DND-41 (cell line): Measurements from ENCODE around the gene URB1.

Experiments used
- ATAC-seq: fragments of 200-7000 bp; cut with Tn5 transposase; 3 replicates; pipeline ENCODE4 v1.9.1; 2021; ENCODE audit warnings: low read depth; ENCODE audit not compliant: insufficient read depth
- DNase-seq: peaks from one replicate; pipeline ENCODE4 v3.0.0-alpha.2; 2020
- H2AFZ ChIP-seq: 2 replicates; pipeline ENCODE4 v1.6.0; 2012; ENCODE audit warnings: low read depth, low read length
- H3K27ac ChIP-seq: 2 replicates; pipeline ENCODE4 v1.5.1; 2012; ENCODE audit warnings: low read length, inconsistent platforms
- H3K27me3 ChIP-seq: fragments of 200-600 bp; sonication (generic); 2 replicates; pipeline ENCODE4 v1.6.0; 2012; ENCODE audit warnings: low read length, mild to moderate bottlenecking, inconsistent platforms; ENCODE audit not compliant: insufficient read depth, poor library complexity
- H3K36me3 ChIP-seq: 2 replicates; pipeline ENCODE4 v1.5.1; 2012; ENCODE audit warnings: low read length, inconsistent platforms; ENCODE audit not compliant: insufficient read depth
- H3K4me1 ChIP-seq: 2 replicates; pipeline ENCODE4 v1.5.1; 2012; ENCODE audit warnings: mild to moderate bottlenecking, low read length; ENCODE audit not compliant: insufficient read depth
- H3K4me2 ChIP-seq: 2 replicates; pipeline ENCODE4 v1.6.0; 2012; ENCODE audit warnings: mild to moderate bottlenecking, moderate library complexity, low read length, inconsistent platforms; ENCODE audit not compliant: insufficient read depth
- H3K4me3 ChIP-seq, 2 experiments: fragments of 200-600 bp in 1 of 2; shearing (Covaris generic) in 1 of 2; 2 replicates each; pipeline ENCODE4 v1.5.1; 2012 to 2016; ENCODE audit warnings: inconsistent platforms in 2 of 2, low read length in 2 of 2, mild to moderate bottlenecking in 2 of 2, low read depth in 1 of 2, moderate library complexity in 1 of 2
- H3K79me2 ChIP-seq: 2 replicates; pipeline ENCODE4 v1.6.0; 2012; ENCODE audit warnings: low read length, inconsistent platforms; ENCODE audit not compliant: insufficient read depth
- H3K9ac ChIP-seq: 2 replicates; pipeline ENCODE4 v1.6.0; 2012; ENCODE audit warnings: low read depth, mild to moderate bottlenecking, inconsistent platforms, low read length, moderate library complexity
- H3K9me3 ChIP-seq: 2 replicates; pipeline ENCODE4 v1.5.1; 2012; ENCODE audit warnings: low read length, moderate library complexity, mild to moderate bottlenecking, inconsistent platforms; ENCODE audit not compliant: insufficient read depth, severe bottlenecking
- H4K20me1 ChIP-seq: 2 replicates; pipeline ENCODE4 v1.6.0; 2012; ENCODE audit warnings: low read length; ENCODE audit not compliant: insufficient read depth
- CTCF ChIP-seq: IDR thresholded peaks from 2 replicates; pipeline ENCODE4 v1.5.1; 2012; ENCODE audit warnings: borderline replicate concordance, low read length, moderate library complexity, mild to moderate bottlenecking; ENCODE audit not compliant: poor library complexity, severe bottlenecking; ENCODE audit errors: extremely low read depth
- EZH2 ChIP-seq: IDR thresholded peaks from 3 replicates; pipeline ENCODE4 v1.6.1; 2012; ENCODE audit warnings: borderline replicate concordance, low read depth, mild to moderate bottlenecking, moderate library complexity, low read length, inconsistent platforms; ENCODE audit not compliant: severe bottlenecking

The URB1 gene

GRCh38 chr21:32347351-32347750 is 45.5 kb downstream of the URB1 start:
- Histone ChIP-seq H3K27ac (no peak overlapping the region), H3K27me3 (no peaks in the 10 kb centered on the region), H3K4me1 (no peaks in the 10 kb centered on the region), H3K9ac (no peak overlapping the region), H3K4me3 (no peak overlapping the region), H2AFZ (no peak overlapping the region), H3K9me3 (peaks cover 12% of the 10 kb centered on the region), H4K20me1 (0 out of 2 replicates have a peak, but pooled peaks cover 2% of the 10 kb centered on the region), H3K79me2 (no peaks in the 10 kb centered on the region), H3K36me3 (peaks cover 99% of the 10 kb centered on the region), H3K4me2 (no peak overlapping the region)
- TF ChIP-seq EZH2 (no peak), CTCF (no peak)
- DNase-seq = no peak
- no peak for ATAC-seq

- H2AFZ ChIP-seq = no peak overlapping the region
- no peaks in the 10 kb centered on the region for H3K79me2 ChIP-seq
- H3K4me3 ChIP-seq = no peak overlapping the region
- H3K4me1 ChIP-seq = no peaks in the 10 kb centered on the region
- DNase-seq = no peak
- H3K9me3 ChIP-seq = peaks cover 12% of the 10 kb centered on the region
- no peak overlapping the region for H3K4me2 ChIP-seq
- H3K27me3 ChIP-seq = no peaks in the 10 kb centered on the region
- H3K36me3 ChIP-seq = peaks cover 99% of the 10 kb centered on the region
- 0 out of 2 replicates have a peak, but pooled peaks cover 2% of the 10 kb centered on the region for H4K20me1 ChIP-seq
- TF ChIP-seq CTCF (no peak), EZH2 (no peak)
- ATAC-seq = no peak
- no peak overlapping the region for H3K27ac ChIP-seq
- no peak overlapping the region for H3K9ac ChIP-seq
These were observed 45.9 kb downstream of the URB1 start for GRCh38 chr21:32346951-32347350.

GRCh38 chr21:32340863-32341848 is 51.7 kb downstream of the URB1 start:
- no peak for DNase-seq
- Histone ChIP-seq H2AFZ (no peak overlapping the region), H3K79me2 (no peaks in the 10 kb centered on the region), H3K27ac (no peak overlapping the region), H3K4me1 (no peaks in the 10 kb centered on the region), H3K27me3 (no peaks in the 10 kb centered on the region), H3K4me3 (no peak overlapping the region), H3K9ac (no peak overlapping the region), H3K9me3 (peaks cover 12% of the 10 kb centered on the region), H3K36me3 (peaks cover 94% of the 10 kb centered on the region), H4K20me1 (no peaks in the 10 kb centered on the region), H3K4me2 (no peak overlapping the region)
- no peak for TF ChIP-seq EZH2
- ATAC-seq = no peak

GRCh38 chr21:32338209-32338921 is 54.4 kb downstream of the URB1 start:
- no peak overlapping the region for H3K4me2 ChIP-seq
- no peaks in the 10 kb centered on the region for H4K20me1 ChIP-seq
- no peak overlapping the region for H2AFZ ChIP-seq
- ATAC-seq (no peak), DNase-seq (no peak)
- TF ChIP-seq CTCF = no peak
- TF ChIP-seq EZH2 = no peak
- no peaks in the 10 kb centered on the region for H3K4me1 ChIP-seq
- H3K36me3 ChIP-seq = peaks cover 94% of the 10 kb centered on the region
- no peaks in the 10 kb centered on the region for H3K9me3 ChIP-seq
- no peak overlapping the region for H3K4me3 ChIP-seq
- no peaks in the 10 kb centered on the region for H3K27me3 ChIP-seq
- H3K9ac ChIP-seq = no peak overlapping the region
- no peak overlapping the region for H3K27ac ChIP-seq
- no peaks in the 10 kb centered on the region for H3K79me2 ChIP-seq
